B cell (primary cell): ENCODE data around the gene RCOR3.

Experiments
- CTCF ChIP-seq: fragments of 200-600 bp; IDR thresholded peaks from one replicate; pipeline ENCODE4 v1.8.0; 2022; ENCODE audit warnings: antibody characterized with exemption, mild to moderate bottlenecking
- EZH2 ChIP-seq: IDR thresholded peaks from 2 replicates; pipeline ENCODE4 v1.6.1; 2012; ENCODE audit warnings: borderline replicate concordance, low read depth, mild to moderate bottlenecking, moderate library complexity, low read length; ENCODE audit not compliant: insufficient read depth, poor library complexity, severe bottlenecking

- no peak for TF ChIP-seq EZH2
- TF ChIP-seq CTCF: no peak
Observed at GRCh38 chr1:211296396-211296795, 37.2 kb downstream of the RCOR3 start.
